Prostate gland (tissue), 2 donors: ENCODE results near the gene OR6C75. TPM values are rescaled to one million over a fixed set of nuclear protein-coding genes. Genes with fewer than 3 reads are reported as not detected.
"Not testable (repeated sequence)": the region's sequence is repeated elsewhere in the genome, so short reads cannot be mapped to it uniquely, and the experiment has no call there.

ENCODE experiments used
- DNase-seq: peaks from one replicate; pipeline ENCODE4 v3.0.0-alpha.2; 2019; ENCODE audit warnings: low spot score
- H3K27ac ChIP-seq, 2 donors: fragments of 200-600 bp; sonication (generic); 2 replicates each; pipeline ENCODE4 v1.5.1; 2017 to 2019
- H3K27me3 ChIP-seq: fragments of 200-600 bp; sonication (generic); replicated peaks from 2 replicates; pipeline ENCODE4 v1.5.1; 2019; ENCODE audit not compliant: insufficient read depth
- H3K36me3 ChIP-seq, 2 donors: fragments of 200-600 bp; sonication (generic); 1 replicate in 1 of 2; 2 replicates in 1 of 2; pipeline versions ENCODE4 v1.5.1 to v1.8.1; 2017 to 2019
- H3K4me1 ChIP-seq: fragments of 200-600 bp; sonication (generic); replicated peaks from 2 replicates; pipeline ENCODE4 v1.5.1; 2019
- H3K4me3 ChIP-seq, 2 donors: fragments of 200-600 bp; sonication (generic); 2 replicates each; pipeline ENCODE4 v1.5.1; 2017 to 2019
- H3K9me3 ChIP-seq: fragments of 200-600 bp; sonication (generic); 2 replicates; pipeline ENCODE4 v1.5.1; 2017
- POLR2A ChIP-seq: fragments of 450-650 bp; IDR thresholded peaks from one replicate; pipeline ENCODE4 v1.6.1; 2016; ENCODE audit warnings: antibody characterized with exemption, mild to moderate bottlenecking
- POLR2AphosphoS5 ChIP-seq: sonication (generic); formaldehyde crosslinking; IDR thresholded peaks from one replicate; pipeline ENCODE4 v1.6.1; 2017; ENCODE audit warnings: antibody characterized with exemption
- WGBS: methylation state at CpG from one replicate; pipeline ENCODE4 v1.1.5; 2018; 5-methylcytosine and 5-hydroxymethylcytosine counted together
- intact Hi-C: fragments of 100-400 bp; cut with DNase I; formaldehyde crosslinking; loops from one replicate; pipeline ENCODE4 v1.14.2; 2022
- total RNA-seq, 2 donors: library from RNA; depleted of rRNA; stranded (reverse); fragments of >200 nt; gene quantifications; one replicate each; pipeline ENCODE4 v1.1.0, GENCODE V29; 2016
- TF ChIP-seq, protein P1 (sequence below), 4 experiments: fragments of 200-600 bp in 2 of 4; fragments of 450-650 bp in 2 of 4; sonication (generic) in 2 of 4; IDR thresholded peaks; 1 replicate in 3 of 4; 2 replicates in 1 of 4; pipeline ENCODE4 v1.5.1; 2016 to 2019; ENCODE audit warnings: antibody characterized with exemption in 4 of 4, mild to moderate bottlenecking in 2 of 4, moderate library complexity in 2 of 4

The OR6C75 gene
- total RNA-seq, 2 donors from 2014 or later: not detected

- Histone ChIP-seq H3K9me3 (no peaks in the 10 kb centered on the region), H3K27me3 (no peaks in the 10 kb centered on the region), H3K27ac (no peak within 1 kb of the TSS), H3K4me1 (no peaks in the 10 kb centered on the region), H3K4me3 (no peak within 1 kb of the TSS), H3K36me3 (no peaks in the 10 kb centered on the region)
- intact Hi-C loops: no loop called here
- 93% methylated on average over 1 of the region's 1 CpG for whole genome bisulfite sequencing
- TF ChIP-seq POLR2A (no peak), POLR2AphosphoS5 (no peak)
- TF ChIP-seq, protein P1, sequence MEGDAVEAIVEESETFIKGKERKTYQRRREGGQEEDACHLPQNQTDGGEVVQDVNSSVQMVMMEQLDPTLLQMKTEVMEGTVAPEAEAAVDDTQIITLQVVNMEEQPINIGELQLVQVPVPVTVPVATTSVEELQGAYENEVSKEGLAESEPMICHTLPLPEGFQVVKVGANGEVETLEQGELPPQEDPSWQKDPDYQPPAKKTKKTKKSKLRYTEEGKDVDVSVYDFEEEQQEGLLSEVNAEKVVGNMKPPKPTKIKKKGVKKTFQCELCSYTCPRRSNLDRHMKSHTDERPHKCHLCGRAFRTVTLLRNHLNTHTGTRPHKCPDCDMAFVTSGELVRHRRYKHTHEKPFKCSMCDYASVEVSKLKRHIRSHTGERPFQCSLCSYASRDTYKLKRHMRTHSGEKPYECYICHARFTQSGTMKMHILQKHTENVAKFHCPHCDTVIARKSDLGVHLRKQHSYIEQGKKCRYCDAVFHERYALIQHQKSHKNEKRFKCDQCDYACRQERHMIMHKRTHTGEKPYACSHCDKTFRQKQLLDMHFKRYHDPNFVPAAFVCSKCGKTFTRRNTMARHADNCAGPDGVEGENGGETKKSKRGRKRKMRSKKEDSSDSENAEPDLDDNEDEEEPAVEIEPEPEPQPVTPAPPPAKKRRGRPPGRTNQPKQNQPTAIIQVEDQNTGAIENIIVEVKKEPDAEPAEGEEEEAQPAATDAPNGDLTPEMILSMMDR (IDR thresholded peaks at IDR 0.05): no peak
- DNase-seq: no peak
Measured at GRCh38 chr12:55400229-55400628, 37.5 kb downstream of the OR6C75 start, which contains the start of gene OR6C65. TSS of gene OR6C65 (plus strand) at chr12:55400529. CDS start at chr12:55400529, 0 bp downstream.

- H3K27ac ChIP-seq: no peak overlapping the region
- intact Hi-C loops: no loop called here
- H3K27me3 ChIP-seq: no peaks in the 10 kb centered on the region
- TF ChIP-seq POLR2AphosphoS5 (no peak), POLR2A (no peak)
- TF ChIP-seq, protein P1 (IDR thresholded peaks at IDR 0.05): no peak
- H3K9me3 ChIP-seq: no peaks in the 10 kb centered on the region
- H3K36me3 ChIP-seq: no peaks in the 10 kb centered on the region
- no peaks in the 10 kb centered on the region for H3K4me1 ChIP-seq
- 68% methylated on average over 1 of the region's 1 CpG for WGBS
- no peak for DNase-seq
- no peak overlapping the region for H3K4me3 ChIP-seq
Measured at GRCh38 chr12:55407866-55408265, 45.1 kb downstream of the OR6C75 start.

GRCh38 chr12:55409133-55409532 lies 46.4 kb downstream of the OR6C75 start:
- DNase-seq, H3K36me3 ChIP-seq, H3K4me3 ChIP-seq, intact Hi-C loops, H3K27ac ChIP-seq, H3K9me3 ChIP-seq, H3K27me3 ChIP-seq, H3K4me1 ChIP-seq: not testable (repeated sequence)
- WGBS: 94% methylated on average over 1 of the region's 1 CpG

DNA sequence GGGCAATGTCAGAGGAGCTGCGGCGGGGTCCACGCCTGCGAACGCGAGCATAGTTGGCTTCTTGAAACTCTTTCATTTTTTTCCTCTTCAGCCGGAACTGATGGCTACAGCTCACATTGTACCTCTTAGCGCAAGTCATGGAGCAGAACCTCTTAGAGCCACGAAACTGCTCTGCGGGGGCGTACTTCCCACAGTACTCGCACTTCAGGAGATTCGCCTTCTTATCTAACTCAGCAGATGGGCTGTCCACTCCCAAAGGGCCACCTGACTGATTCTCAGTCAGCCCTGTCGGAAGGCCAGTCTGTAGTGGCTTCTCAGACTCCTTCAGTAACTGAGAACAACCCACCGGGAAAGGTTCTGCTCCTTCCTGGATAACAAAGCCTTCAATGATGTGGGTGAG lies 49.4 kb downstream of the OR6C75 start:
- DNase-seq, intact Hi-C loops: not testable (repeated sequence)

DNA sequence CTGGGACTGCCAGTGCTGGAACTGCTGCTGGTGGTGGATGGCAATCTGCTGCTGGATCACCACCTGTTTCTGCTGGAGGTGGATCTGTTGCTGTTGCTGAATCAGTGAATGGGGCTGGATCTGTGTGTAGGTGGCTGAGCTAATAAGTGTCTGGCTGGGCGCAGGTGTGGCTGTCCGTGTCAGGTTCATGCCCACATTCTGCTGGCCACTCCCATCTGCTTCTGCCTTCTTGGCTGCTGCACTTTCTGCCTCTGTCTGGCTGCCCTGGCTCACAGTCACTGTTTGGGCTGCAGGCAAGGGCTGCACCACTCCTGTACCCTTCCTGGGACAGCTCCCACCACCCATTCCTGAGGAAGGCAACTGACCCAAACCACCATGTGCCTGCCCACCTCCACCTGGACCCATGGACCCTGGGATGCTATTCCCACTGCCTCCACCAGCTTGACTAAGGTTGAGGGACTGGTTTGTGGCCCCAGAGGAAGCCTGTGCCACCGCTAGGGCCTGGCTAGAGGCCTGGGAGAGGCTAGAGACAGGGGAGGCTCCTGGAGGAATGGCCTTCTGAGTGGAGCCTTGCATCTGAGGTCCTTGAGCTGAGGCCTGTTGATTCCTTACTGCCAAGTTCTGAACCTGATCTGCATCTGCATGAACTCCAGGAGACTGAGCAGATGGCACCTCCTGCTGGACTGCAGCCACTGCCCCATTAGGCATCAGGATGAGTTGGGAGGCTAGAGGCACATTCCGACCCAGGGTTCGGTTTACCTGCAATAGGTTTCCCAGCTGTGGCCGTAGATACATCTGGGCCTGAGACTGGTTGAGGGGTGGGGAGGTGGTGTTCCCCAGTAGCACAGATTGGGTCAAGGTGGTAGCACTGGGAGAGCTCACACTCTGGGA lies 51.0 kb downstream of the OR6C75 start:
- H3K9me3 ChIP-seq, H3K27me3 ChIP-seq, intact Hi-C loops, H3K27ac ChIP-seq, H3K4me3 ChIP-seq, DNase-seq, H3K4me1 ChIP-seq, H3K36me3 ChIP-seq: not testable (repeated sequence)
- WGBS: 75% methylated on average over 5 of the region's 6 CpGs

More for the DNA sequence above, 49.4 kb downstream of the OR6C75 start:
- not testable (repeated sequence) for H3K9me3 ChIP-seq, H3K36me3 ChIP-seq, H3K4me3 ChIP-seq, H3K27ac ChIP-seq, H3K4me1 ChIP-seq, H3K27me3 ChIP-seq
- WGBS: 93% methylated on average over 15 of the region's 15 CpGs

GRCh38 chr12:55414396-55414823 lies 51.6 kb downstream of the OR6C75 start:
- 46% methylated on average over 11 of the region's 11 CpGs for WGBS
- H3K4me3 ChIP-seq, intact Hi-C loops, H3K27ac ChIP-seq, DNase-seq, H3K9me3 ChIP-seq, H3K27me3 ChIP-seq, H3K4me1 ChIP-seq, H3K36me3 ChIP-seq: not testable (repeated sequence)

DNA sequence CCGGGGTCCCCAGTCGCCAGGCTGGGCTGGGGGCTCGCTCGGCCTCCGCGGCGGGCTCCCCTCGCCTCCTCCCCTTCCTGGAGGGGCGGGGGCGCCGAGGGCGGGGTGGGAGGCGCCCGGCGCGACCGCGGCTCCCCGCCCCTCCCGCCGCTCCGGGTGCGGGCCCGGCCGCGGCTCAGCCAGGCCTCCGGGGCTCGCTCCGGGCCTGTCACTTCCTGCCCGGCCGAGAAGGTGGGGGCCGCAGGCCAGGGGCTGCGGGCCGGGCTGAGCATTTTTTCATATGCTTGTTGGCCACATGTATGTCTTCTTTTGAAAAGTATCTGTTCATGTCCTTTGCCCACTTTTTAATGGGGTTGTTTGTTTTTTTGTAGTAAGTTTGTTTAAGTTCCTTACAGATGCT lies 52.1 kb downstream of the OR6C75 start:
- H3K9me3 ChIP-seq, H3K4me3 ChIP-seq, intact Hi-C loops, H3K36me3 ChIP-seq, DNase-seq, H3K4me1 ChIP-seq, H3K27ac ChIP-seq, H3K27me3 ChIP-seq: not testable (repeated sequence)
- 7% methylated on average over 8 of the region's 34 CpGs for whole genome bisulfite sequencing
